HepG2 (cell line): Measurements from ENCODE around the gene PLCL1. TPM values are rescaled to one million over a fixed set of nuclear protein-coding genes. Genes with fewer than 3 reads are reported as not detected.

Experiments
- ATAC-seq: fragments of 200-7000 bp; cut with Tn5 transposase; 3 replicates; pipeline ENCODE4 v1.9.1; 2020; ENCODE audit warnings: mild to moderate bottlenecking, moderate library complexity
- BruUV-seq: library from RNA; stranded (reverse); fragments of 400-500 nt; replicated peaks from 2 replicates; lab custom pipeline; 2021; lab: Mats Ljungman, UMichigan
- CTCF ChIA-PET: fragments of 300-600 bp; formaldehyde crosslinking; extraction: SDS; loops from one replicate; lab custom pipeline; 2021; ENCODE audit warnings: low total read pairs, inconsistent platforms, low intra/inter-chr PET ratio; lab: Yijun Ruan, JAX
- POLR2A ChIA-PET: fragments of 350-600 bp; sonication (Branson Sonifier 250); formaldehyde crosslinking; loops from one replicate; lab custom pipeline; 2020; ENCODE audit warnings: antibody characterized with exemption, inconsistent platforms; lab: Yijun Ruan, JAX
- DNase-seq: peaks from one replicate; pipeline ENCODE4 v3.0.0-alpha.2; 2015; ENCODE audit warnings: low spot score
- FAIRE-seq: peaks from 3 replicates; lab custom pipeline; 2011; peaks lifted over from hg19 to GRCh38; lab: Jason Lieb, UNC
- H2AFZ ChIP-seq: one replicate; pipeline ENCODE4 v1.6.1; 2011; ENCODE audit warnings: low read length, inconsistent platforms
- H3K27ac ChIP-seq: fragments of 300-600 bp; 3 replicates; pipeline ENCODE4 v1.8.0; 2011; ENCODE audit warnings: mixed run types, mild to moderate bottlenecking, mixed read lengths, low read length, inconsistent platforms; ENCODE audit not compliant: insufficient read depth; ENCODE audit errors: extremely low read length
- H3K27me3 ChIP-seq, 2 experiments: fragments of 200-600 bp in 1 of 2; 2 replicates in 1 of 2; 3 replicates in 1 of 2; pipeline versions ENCODE4 v1.6.0 to v1.8.0; 2011; ENCODE audit warnings: low read length in 2 of 2, mild to moderate bottlenecking in 2 of 2, moderate library complexity in 2 of 2, inconsistent platforms in 1 of 2; ENCODE audit not compliant: insufficient read depth in 2 of 2, control insufficient read depth in 1 of 2
- H3K36me3 ChIP-seq, 2 experiments: fragments of 200-600 bp in 1 of 2; replicated peaks in 1 of 2; 2 replicates in 1 of 2; 3 replicates in 1 of 2; pipeline versions ENCODE4 v1.5.1 to v1.8.0; 2011; ENCODE audit warnings: low read length in 2 of 2, inconsistent platforms in 1 of 2; ENCODE audit not compliant: insufficient read depth in 2 of 2, control insufficient read depth in 1 of 2
- H3K4me1 ChIP-seq: 2 replicates; pipeline ENCODE4 v1.5.1; 2012; ENCODE audit warnings: low read length, inconsistent platforms; ENCODE audit not compliant: insufficient read depth
- H3K4me2 ChIP-seq: 2 replicates; pipeline ENCODE4 v1.6.0; 2011; ENCODE audit warnings: low read depth, low read length, inconsistent platforms
- H3K4me3 ChIP-seq, 3 experiments: fragments of 200-600 bp in 1 of 3; sonication (generic), shearing (Covaris generic) in 1 of 3; replicated peaks in 1 of 3; 2 replicates each; pipeline ENCODE4 v1.5.1; 2011 to 2016; ENCODE audit warnings: low read length in 3 of 3, inconsistent platforms in 2 of 3, low read depth in 2 of 3, mild to moderate bottlenecking in 2 of 3, control low read depth in 1 of 3, mixed read lengths in 1 of 3; ENCODE audit not compliant: insufficient read depth in 1 of 3
- H3K79me2 ChIP-seq: one replicate; pipeline ENCODE4 v1.6.1; 2011; ENCODE audit warnings: low read length, inconsistent platforms; ENCODE audit not compliant: insufficient read depth
- H3K9ac ChIP-seq: 2 replicates; pipeline ENCODE4 v1.6.0; 2011; ENCODE audit warnings: mild to moderate bottlenecking, low read depth, low read length, inconsistent platforms; ENCODE audit not compliant: insufficient read depth
- H3K9me3 ChIP-seq: 2 replicates; pipeline ENCODE4 v1.5.1; 2012; ENCODE audit warnings: mild to moderate bottlenecking, low read length
- H4K20me1 ChIP-seq: 2 replicates; pipeline ENCODE4 v1.6.0; 2011; ENCODE audit warnings: inconsistent platforms, mild to moderate bottlenecking, low read length, moderate library complexity; ENCODE audit not compliant: insufficient read depth
- ELF3 ChIP-seq: IDR thresholded peaks from 2 replicates; pipeline ENCODE4 v1.6.1; 2016; ENCODE audit warnings: missing genetic modification reagents, missing compliant biosample characterization
- KDM6A ChIP-seq: IDR thresholded peaks from 2 replicates; pipeline ENCODE4 v1.6.1; 2016; ENCODE audit warnings: low read depth
- MED8 ChIP-seq: sonication (generic); formaldehyde crosslinking; IDR thresholded peaks from 2 replicates; pipeline ENCODE4 v1.8.1; 2023; ENCODE audit warnings: mild to moderate bottlenecking, missing genetic modification reagents; ENCODE audit not compliant: insufficient replicate concordance
- MEF2D ChIP-seq: sonication (generic); formaldehyde crosslinking; IDR thresholded peaks from 2 replicates; pipeline ENCODE4 v1.5.1; 2020; ENCODE audit warnings: mild to moderate bottlenecking, missing genetic modification reagents
- MTF1 ChIP-seq: sonication (generic); formaldehyde crosslinking; IDR thresholded peaks from 2 replicates; pipeline ENCODE4 v1.5.0; 2020; ENCODE audit warnings: missing genetic modification reagents
- PBX3 ChIP-seq: sonication (generic); formaldehyde crosslinking; IDR thresholded peaks from 2 replicates; pipeline ENCODE4 v1.8.1; 2023; ENCODE audit warnings: missing genetic modification reagents, inconsistent platforms, borderline replicate concordance
- PTBP1 ChIP-seq: fragments of 200-400 bp; formaldehyde crosslinking; IDR thresholded peaks from 2 replicates; pipeline ENCODE4 v1.6.1; 2018; ENCODE audit warnings: low read length, low read depth; ENCODE audit not compliant: poor library complexity, severe bottlenecking
- TOE1 ChIP-seq: sonication (generic); formaldehyde crosslinking; IDR thresholded peaks from 2 replicates; pipeline ENCODE4 v1.4.0; 2020; ENCODE audit warnings: mild to moderate bottlenecking, missing genetic modification reagents
- TOPORS ChIP-seq: sonication (generic); formaldehyde crosslinking; IDR thresholded peaks from 2 replicates; pipeline ENCODE4 v1.8.0; 2023; ENCODE audit warnings: mild to moderate bottlenecking, missing genetic modification reagents
- ZBTB33 ChIP-seq: sonication (generic); formaldehyde crosslinking; IDR thresholded peaks from 2 replicates; pipeline ENCODE4 v1.4.0; 2020; ENCODE audit warnings: missing genetic modification reagents
- ZNF235 ChIP-seq: sonication (generic); formaldehyde crosslinking; IDR thresholded peaks from 2 replicates; pipeline ENCODE4 v1.8.1; 2023; ENCODE audit warnings: mild to moderate bottlenecking, missing genetic modification reagents, borderline replicate concordance
- ZNF263 ChIP-seq: sonication (generic); formaldehyde crosslinking; IDR thresholded peaks from 2 replicates; pipeline ENCODE4 v1.4.0; 2020; ENCODE audit warnings: missing genetic modification reagents
- ZNF460 ChIP-seq: sonication (generic); formaldehyde crosslinking; IDR thresholded peaks from 2 replicates; pipeline ENCODE4 v1.5.1; 2020; ENCODE audit warnings: missing genetic modification reagents, mild to moderate bottlenecking, borderline replicate concordance
- WGBS: methylation state at CpG from one replicate; pipeline ENCODE4 v1.1.6; 2017; ENCODE audit warnings: low lambda C conversion rate; 5-methylcytosine and 5-hydroxymethylcytosine counted together
- in situ Hi-C: cut with HindIII; loops from 2 replicates; pipeline ENCODE4 v1.10.0; 2017; ENCODE audit warnings: low pct_unique_long_range_greater_than_20kb; ENCODE audit not compliant: extremely low pct_ligation_motif_present
- intact Hi-C: fragments of 100-400 bp; cut with micrococcal nuclease; formaldehyde crosslinking; loops from one replicate; pipeline ENCODE4 v1.10.0; 2022; ENCODE audit not compliant: unreplicated experiment
- polyA plus RNA-seq, 8 experiments: library from polyadenylated mRNA; depleted of rRNA in 3 of 8; stranded (reverse) in 7 of 8; unstranded in 1 of 8; fragments of >200 nt; fragmentation: Illumina TruSeq in 4 of 8; extraction: Trizol in 4 of 8; gene quantifications; 2 replicates each; pipeline versions ENCODE4 v1.2.1 to v1.2.3, GENCODE V29; 2011 to 2016; ENCODE audit warnings: low read depth in 4 of 8, missing spikeins in 1 of 8, mixed read lengths in 1 of 8; ENCODE audit not compliant: insufficient read depth in 1 of 8
- total RNA-seq, 5 experiments: library from RNA; depleted of rRNA; stranded (reverse); fragments of >200 nt; fragmentation: Illumina TruSeq; extraction: Trizol; gene quantifications; 2 replicates each; pipeline ENCODE4 v1.2.3, GENCODE V29; 2016; ENCODE audit warnings: low read depth in 1 of 5
- TF ChIP-seq, protein P1 (sequence below): sonication (generic); formaldehyde crosslinking; IDR thresholded peaks from 2 replicates; pipeline ENCODE4 v1.8.1; 2023; ENCODE audit warnings: missing genetic modification reagents, mild to moderate bottlenecking, borderline replicate concordance

Gene PLCL1
- total and polyA plus RNA-seq, 2 of the 13 experiments (the other 11 are each of a cell fraction or from before 2014, with no cell fraction given): not detected

DNA sequence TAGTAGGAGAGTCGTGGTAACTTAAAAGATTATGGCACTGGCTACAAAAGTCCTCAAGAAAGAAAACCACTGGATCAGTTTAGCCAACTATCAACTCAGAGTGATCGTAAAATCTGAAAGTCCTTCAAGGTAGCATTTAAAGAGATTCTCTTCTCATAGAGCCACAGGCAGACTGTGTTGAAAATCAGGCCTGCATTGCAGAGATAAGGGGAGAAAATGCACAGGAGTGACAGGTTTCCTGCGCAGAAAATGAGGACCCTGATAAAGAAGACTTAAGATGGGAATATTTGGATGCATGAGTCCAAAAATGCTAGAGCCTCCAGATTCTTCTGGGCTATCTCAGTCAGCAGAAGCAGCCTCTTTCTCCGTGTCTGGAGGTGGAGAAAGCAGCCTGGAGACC lies 360.9 kb downstream of the PLCL1 start (continued):
- no peak for TF ChIP-seq PBX3 (CRISPR knock-in tag)
- TF ChIP-seq, protein P1, sequence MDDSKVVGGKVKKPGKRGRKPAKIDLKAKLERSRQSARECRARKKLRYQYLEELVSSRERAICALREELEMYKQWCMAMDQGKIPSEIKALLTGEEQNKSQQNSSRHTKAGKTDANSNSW: no peak

DNA sequence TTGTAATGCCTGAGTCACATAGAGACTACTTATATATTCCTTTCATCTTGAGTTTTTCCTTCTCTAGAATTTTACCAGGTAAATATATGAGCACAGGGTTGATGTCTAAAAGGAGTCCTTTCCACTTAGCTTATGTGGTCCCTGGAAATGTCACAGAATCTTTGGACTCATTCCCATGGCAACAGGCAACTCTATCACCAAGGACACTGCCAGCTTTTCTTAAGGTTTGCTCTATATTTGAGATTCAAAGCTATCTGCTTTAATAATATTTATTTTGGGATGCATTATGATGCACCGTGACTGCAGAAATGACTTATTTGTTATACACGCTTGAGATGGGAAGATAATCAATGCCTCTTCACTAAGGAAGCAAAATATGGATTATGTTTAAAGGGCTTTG lies 363.0 kb downstream of the PLCL1 start:
- H3K9ac ChIP-seq: no peak overlapping the region
- TF ChIP-seq ELF3 (no peak), PTBP1 (no peak), ZNF263 (CRISPR knock-in tag) (no peak), MEF2D (CRISPR knock-in tag) (no peak), ZNF460 (no peak), MED8 (no peak), TOPORS (no peak), ZBTB33 (CRISPR knock-in tag) (no peak), KDM6A (CRISPR knock-in tag) (no peak), MTF1 (CRISPR knock-in tag) (no peak), TOE1 (CRISPR knock-in tag) (no peak), ZNF235 (CRISPR knock-in tag) (no peak)
- TF ChIP-seq, all 625 proteins: peak for 0
- FAIRE-seq (no peak), ATAC-seq (no peak), DNase-seq (no peak)
- no TSS peak for BruUV-seq
- no peak overlapping the region for H3K27ac ChIP-seq
- H3K27me3 ChIP-seq: 0 out of 5 replicates have a peak, but pooled peaks cover 0 to 6% of the 10 kb centered on the region in 2 experiments
- POLR2A ChIA-PET: no interaction called here
- H2AFZ ChIP-seq: no peak overlapping the region
- 2% methylated on average over 2 of the region's 2 CpGs for WGBS
- H3K4me2 ChIP-seq: no peak overlapping the region
- no peak overlapping the region for H3K4me3 ChIP-seq
- no peaks in the 10 kb centered on the region for H3K79me2 ChIP-seq
- H3K9me3 ChIP-seq: no peaks in the 10 kb centered on the region
- no peaks in the 10 kb centered on the region for H3K36me3 ChIP-seq
- CTCF ChIA-PET: no interaction called here
- no peaks in the 10 kb centered on the region for H4K20me1 ChIP-seq
- intact Hi-C loops (no loop called here), in situ Hi-C loops (no loop called here)
- no peaks in the 10 kb centered on the region for H3K4me1 ChIP-seq
